ENCODE results near the gene HIRIP3.

HIRIP3 gene

DNA sequence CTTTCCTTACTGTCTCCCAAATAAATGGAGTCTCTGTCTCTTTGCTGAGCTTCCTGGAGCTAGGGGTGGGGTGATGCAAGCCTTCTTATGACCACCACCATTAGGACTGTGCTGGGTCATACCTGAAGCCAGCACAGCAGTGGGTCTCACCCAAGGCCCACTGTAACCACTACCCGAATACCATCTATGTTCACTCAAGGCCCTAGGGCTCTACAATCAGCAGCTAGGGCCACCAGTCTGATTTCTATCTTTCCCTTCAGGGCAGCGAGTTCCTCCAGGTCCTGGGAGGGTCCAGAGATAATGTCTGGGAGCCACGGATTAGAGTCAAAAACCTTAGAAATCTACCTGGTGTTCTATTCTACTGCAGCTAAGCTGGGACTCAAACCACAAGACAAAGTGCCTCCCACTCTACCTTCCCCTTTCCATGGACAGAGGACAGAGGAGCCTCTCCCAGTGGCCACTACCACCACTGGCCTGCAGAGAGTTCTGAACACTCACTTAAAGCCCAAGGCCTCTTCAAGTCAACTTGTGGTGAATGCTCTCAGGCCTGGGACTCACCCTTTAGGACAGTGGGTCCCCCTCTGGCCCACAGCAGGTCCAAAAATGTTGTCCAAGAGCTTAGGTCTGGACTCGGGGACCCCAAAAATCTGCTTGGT lies 44.5 kb downstream of the HIRIP3 start:
- no peak overlapping the region for H3K4me3 ChIP-seq (ENCODE audit: low read depth, low read length)
- TF ChIP-seq, protein P1, sequence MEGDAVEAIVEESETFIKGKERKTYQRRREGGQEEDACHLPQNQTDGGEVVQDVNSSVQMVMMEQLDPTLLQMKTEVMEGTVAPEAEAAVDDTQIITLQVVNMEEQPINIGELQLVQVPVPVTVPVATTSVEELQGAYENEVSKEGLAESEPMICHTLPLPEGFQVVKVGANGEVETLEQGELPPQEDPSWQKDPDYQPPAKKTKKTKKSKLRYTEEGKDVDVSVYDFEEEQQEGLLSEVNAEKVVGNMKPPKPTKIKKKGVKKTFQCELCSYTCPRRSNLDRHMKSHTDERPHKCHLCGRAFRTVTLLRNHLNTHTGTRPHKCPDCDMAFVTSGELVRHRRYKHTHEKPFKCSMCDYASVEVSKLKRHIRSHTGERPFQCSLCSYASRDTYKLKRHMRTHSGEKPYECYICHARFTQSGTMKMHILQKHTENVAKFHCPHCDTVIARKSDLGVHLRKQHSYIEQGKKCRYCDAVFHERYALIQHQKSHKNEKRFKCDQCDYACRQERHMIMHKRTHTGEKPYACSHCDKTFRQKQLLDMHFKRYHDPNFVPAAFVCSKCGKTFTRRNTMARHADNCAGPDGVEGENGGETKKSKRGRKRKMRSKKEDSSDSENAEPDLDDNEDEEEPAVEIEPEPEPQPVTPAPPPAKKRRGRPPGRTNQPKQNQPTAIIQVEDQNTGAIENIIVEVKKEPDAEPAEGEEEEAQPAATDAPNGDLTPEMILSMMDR (IDR thresholded peaks at IDR 0.05; ENCODE audit: low read depth, low read length, missing control alignments) = no peak
- no peaks in the 10 kb centered on the region for H3K36me3 ChIP-seq (replicated peaks)
- H3K27ac ChIP-seq = no peak overlapping the region
- H3K27me3 ChIP-seq (replicated peaks) = no peaks in the 10 kb centered on the region
- no peak for DNase-seq
- in situ Hi-C loops (cut with HindIII; ENCODE audit: low pct_ligation_motif_present, low sequenced_read_pairs) = no loop called here

DNA sequence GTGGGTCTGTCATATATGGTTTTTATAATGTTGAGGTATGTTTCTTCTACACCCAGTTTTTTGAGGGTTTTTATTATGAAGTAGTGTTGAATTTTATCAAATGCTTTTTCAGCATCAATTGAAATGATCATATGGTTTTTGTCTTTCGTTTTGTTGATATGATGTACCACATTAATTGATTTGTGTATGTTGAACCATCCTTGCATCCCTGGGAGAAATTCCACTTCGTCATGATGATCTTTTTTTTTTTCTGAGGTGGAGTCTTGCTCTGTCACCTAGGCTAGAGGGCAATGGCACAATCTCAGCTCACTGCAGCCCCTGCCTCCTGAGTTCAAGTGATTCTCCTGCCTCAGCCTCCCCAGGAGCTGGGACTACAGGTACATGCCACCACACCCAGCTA lies 47.5 kb downstream of the HIRIP3 start:
- TF ChIP-seq, protein P1 (IDR thresholded peaks at IDR 0.05; ENCODE audit: low read depth, low read length, missing control alignments) = no peak
- H3K4me3 ChIP-seq (ENCODE audit: low read depth, low read length) = no peak overlapping the region
- no peaks in the 10 kb centered on the region for H3K27me3 ChIP-seq (replicated peaks)
- no peaks in the 10 kb centered on the region for H3K36me3 ChIP-seq (replicated peaks)
- DNase-seq = no peak
- H3K27ac ChIP-seq = no peak overlapping the region
- in situ Hi-C loops (cut with HindIII; ENCODE audit: low pct_ligation_motif_present, low sequenced_read_pairs) = no loop called here

DNA sequence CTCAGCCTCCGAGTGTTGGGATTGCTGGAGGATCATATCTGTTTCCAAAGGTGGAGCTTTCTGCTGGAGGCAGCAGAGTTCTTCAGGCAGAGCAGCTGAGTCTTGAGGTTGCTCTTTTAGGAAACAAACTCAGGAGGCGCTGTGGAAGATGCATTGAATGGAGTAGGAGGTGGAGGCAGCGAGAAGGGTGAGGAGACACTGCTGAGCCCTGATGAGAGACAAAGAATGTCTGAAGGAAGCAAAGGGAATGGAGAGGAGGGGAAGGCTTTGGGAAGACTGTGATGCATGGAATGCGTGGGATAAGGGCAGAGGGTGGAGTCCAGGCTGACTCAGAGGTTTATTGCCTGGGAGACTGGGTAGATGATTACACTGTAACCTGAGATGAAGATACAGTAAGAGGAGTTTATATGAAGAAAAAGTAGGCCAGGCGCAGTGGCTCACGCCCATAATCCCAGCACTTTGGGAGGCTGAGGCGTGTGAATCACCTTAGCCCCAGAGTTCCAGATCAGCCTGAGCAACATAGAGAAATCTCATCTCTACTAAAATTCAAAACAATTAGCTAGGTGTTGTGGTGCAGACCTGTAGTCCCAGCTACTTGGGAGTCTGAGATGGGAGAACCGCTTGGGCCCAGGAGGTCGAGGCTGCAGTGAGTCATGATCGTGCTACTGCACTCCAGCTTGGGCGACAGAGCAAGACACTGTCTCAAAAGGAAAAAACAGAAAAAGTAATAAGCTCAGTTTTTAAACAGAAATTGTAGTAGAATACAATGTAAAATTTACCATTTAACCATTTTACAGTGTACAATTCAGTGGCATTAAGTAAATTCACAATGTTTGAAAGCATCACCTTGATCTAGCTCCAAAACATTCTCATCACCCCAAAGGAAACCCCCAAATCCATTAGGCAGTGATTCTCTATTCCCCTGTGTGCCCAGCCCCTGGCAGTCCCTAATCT lies 51.3 kb downstream of the HIRIP3 start:
- peak; percentile 98 for DNase-seq
- Histone ChIP-seq H3K4me3 (ENCODE audit: low read depth, low read length) (no peak overlapping the region), H3K36me3 (replicated peaks) (no peaks in the 10 kb centered on the region), H3K27ac (peak overlapping the region; percentile 93), H3K27me3 (replicated peaks) (no peaks in the 10 kb centered on the region)
- in situ Hi-C loops (cut with HindIII; ENCODE audit: low pct_ligation_motif_present, low sequenced_read_pairs) = no loop called here
- TF ChIP-seq, protein P1 (IDR thresholded peaks at IDR 0.05; ENCODE audit: low read depth, low read length, missing control alignments) = peak; percentile 70

Data from brain microvascular endothelial cell (primary cell).